K562 (cell line): ENCODE measurements around the gene ANKMY1. TPM values are rescaled to one million over a fixed set of nuclear protein-coding genes. Genes with fewer than 3 reads are reported as not detected.

Experiments used
- THRAP3 ChIP-seq: fragments of 450-650 bp; IDR thresholded peaks from 2 replicates; pipeline ENCODE4 v1.6.1; 2016; ENCODE audit warnings: mild to moderate bottlenecking, inconsistent platforms, borderline replicate concordance
- ZNF282 ChIP-seq: sonication (generic); formaldehyde crosslinking; IDR thresholded peaks from 2 replicates; pipeline ENCODE4 v1.8.1; 2023; ENCODE audit warnings: missing genetic modification reagents
- polyA plus RNA-seq, 8 experiments: library from polyadenylated mRNA; depleted of rRNA in 4 of 8; stranded (reverse) in 5 of 8; unstranded in 3 of 8; fragments of >200 nt; fragmentation: Nextera tagmentation in 2 of 8; fragmentation: Illumina TruSeq in 1 of 8; extraction: Ambion mirVana in 2 of 8; extraction: Trizol in 1 of 8; gene quantifications; 2 replicates each; pipeline versions ENCODE4 v1.2.1 to v1.2.3, GENCODE V29; 2011 to 2014; ENCODE audit warnings: inconsistent platforms in 1 of 8, missing spikeins in 1 of 8
- total RNA-seq, 7 experiments: library from RNA; depleted of rRNA in 6 of 7; stranded (reverse); fragments of >200 nt in 6 of 7; fragmentation: Illumina TruSeq in 2 of 7; extraction: Trizol in 2 of 7; gene quantifications; 2 replicates each; pipeline versions ENCODE4 v1.2.1 to v1.2.3, GENCODE V29; 2011 to 2021; ENCODE audit warnings: low replicate concordance in 1 of 7
- TF ChIP-seq, protein P1 (sequence below), 2 experiments: fragments of 450-650 bp; formaldehyde crosslinking in 1 of 2; IDR thresholded peaks; 2 replicates each; pipeline versions ENCODE4 v1.4.0 to v1.6.1; 2014 to 2020; ENCODE audit warnings: mild to moderate bottlenecking in 2 of 2, borderline replicate concordance in 1 of 2, low read depth in 1 of 2
- TF ChIP-seq, protein P2 (sequence below): sonication (generic); formaldehyde crosslinking; IDR thresholded peaks from 2 replicates; pipeline ENCODE4 v1.8.0; 2022; ENCODE audit warnings: missing genetic modification reagents, mild to moderate bottlenecking, moderate library complexity, borderline replicate concordance

The ANKMY1 gene
- total and polyA plus RNA-seq, 9 of the 15 experiments (the other 6 are each of a cell fraction or from before 2014, with no cell fraction given): 0.75 to 15.1 (median 11.7) TPM

DNA sequence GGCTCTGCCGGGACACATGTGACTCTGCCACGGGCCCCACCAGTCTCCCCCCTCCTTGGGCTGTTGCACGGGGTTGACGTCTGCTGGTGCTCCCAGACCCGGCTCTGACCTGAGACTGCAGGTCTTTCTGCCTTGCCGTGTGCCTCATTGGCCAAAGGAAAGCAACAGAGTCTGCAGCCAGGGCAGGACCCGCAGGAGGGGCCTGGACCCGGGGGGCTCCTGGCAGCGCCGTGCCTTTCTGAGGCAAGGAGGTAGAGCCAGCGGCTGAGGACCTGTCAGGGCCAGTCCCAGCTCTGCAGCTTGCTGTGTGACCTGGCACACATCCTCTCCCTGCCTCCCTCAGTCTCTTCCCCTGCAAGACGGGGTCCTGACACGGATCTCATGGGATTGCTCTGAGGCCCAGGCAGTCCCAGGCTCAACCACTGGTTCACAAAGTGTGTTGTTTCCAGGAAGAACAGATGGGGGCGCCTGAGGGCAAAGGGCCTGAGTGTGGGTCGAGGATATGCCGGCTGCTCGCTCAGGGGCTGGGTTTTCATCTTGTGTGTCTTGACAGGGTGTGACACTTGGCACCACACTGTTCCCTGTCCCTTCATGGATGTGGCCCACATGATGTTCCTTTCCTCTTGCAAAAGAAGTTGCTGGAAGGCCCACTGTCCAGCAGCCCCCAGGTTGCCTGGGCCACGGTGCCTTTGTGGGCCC lies 37.7 kb upstream of the ANKMY1 start (continued):
- TF ChIP-seq, protein P1, sequence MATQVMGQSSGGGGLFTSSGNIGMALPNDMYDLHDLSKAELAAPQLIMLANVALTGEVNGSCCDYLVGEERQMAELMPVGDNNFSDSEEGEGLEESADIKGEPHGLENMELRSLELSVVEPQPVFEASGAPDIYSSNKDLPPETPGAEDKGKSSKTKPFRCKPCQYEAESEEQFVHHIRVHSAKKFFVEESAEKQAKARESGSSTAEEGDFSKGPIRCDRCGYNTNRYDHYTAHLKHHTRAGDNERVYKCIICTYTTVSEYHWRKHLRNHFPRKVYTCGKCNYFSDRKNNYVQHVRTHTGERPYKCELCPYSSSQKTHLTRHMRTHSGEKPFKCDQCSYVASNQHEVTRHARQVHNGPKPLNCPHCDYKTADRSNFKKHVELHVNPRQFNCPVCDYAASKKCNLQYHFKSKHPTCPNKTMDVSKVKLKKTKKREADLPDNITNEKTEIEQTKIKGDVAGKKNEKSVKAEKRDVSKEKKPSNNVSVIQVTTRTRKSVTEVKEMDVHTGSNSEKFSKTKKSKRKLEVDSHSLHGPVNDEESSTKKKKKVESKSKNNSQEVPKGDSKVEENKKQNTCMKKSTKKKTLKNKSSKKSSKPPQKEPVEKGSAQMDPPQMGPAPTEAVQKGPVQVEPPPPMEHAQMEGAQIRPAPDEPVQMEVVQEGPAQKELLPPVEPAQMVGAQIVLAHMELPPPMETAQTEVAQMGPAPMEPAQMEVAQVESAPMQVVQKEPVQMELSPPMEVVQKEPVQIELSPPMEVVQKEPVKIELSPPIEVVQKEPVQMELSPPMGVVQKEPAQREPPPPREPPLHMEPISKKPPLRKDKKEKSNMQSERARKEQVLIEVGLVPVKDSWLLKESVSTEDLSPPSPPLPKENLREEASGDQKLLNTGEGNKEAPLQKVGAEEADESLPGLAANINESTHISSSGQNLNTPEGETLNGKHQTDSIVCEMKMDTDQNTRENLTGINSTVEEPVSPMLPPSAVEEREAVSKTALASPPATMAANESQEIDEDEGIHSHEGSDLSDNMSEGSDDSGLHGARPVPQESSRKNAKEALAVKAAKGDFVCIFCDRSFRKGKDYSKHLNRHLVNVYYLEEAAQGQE (IDR thresholded peaks at IDR 0.05; ENCODE audit: borderline replicate concordance): peak; percentile 53; the same call in 1 of the 2 replicates
- TF ChIP-seq, protein P1 (CRISPR knock-in tag; IDR thresholded peaks at IDR 0.05; ENCODE audit: low read depth): no peak
- TF ChIP-seq THRAP3: no peak
- TF ChIP-seq, protein P2, sequence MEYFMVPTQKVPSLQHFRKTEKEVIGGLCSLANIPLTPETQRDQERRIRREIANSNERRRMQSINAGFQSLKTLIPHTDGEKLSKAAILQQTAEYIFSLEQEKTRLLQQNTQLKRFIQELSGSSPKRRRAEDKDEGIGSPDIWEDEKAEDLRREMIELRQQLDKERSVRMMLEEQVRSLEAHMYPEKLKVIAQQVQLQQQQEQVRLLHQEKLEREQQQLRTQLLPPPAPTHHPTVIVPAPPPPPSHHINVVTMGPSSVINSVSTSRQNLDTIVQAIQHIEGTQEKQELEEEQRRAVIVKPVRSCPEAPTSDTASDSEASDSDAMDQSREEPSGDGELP: 0 out of 2 replicates have a peak, but pooled peaks have one; percentile 15
- TF ChIP-seq ZNF282: no peak
